RWPE2 (cell line): Measurements from ENCODE around the gene ADGRG7.

Experiments
- ATAC-seq: fragments of 200-7000 bp; cut with Tn5 transposase; 3 replicates; pipeline ENCODE4 v1.9.1; 2021; ENCODE audit warnings: low read depth
- DNase-seq: peaks from one replicate; pipeline ENCODE4 v3.0.0-alpha.2; 2020; ENCODE audit warnings: low spot score
- H3K27ac ChIP-seq: fragments of 450-650 bp; 2 replicates; pipeline ENCODE4 v1.5.1; 2017; ENCODE audit warnings: mild to moderate bottlenecking; ENCODE audit not compliant: poor library complexity, severe bottlenecking
- H3K27me3 ChIP-seq: fragments of 250-450 bp; sonication (Bioruptor Pico); 2 replicates; pipeline ENCODE4 v1.5.1; 2021; ENCODE audit warnings: mild to moderate bottlenecking, moderate library complexity; ENCODE audit not compliant: insufficient read depth, poor library complexity, severe bottlenecking
- H3K36me3 ChIP-seq: fragments of 250-450 bp; sonication (Bioruptor Pico); 2 replicates; pipeline ENCODE4 v1.5.1; 2020; ENCODE audit warnings: low read depth, mild to moderate bottlenecking, moderate library complexity
- H3K4me1 ChIP-seq: fragments of 250-450 bp; sonication (Bioruptor Pico); 2 replicates; pipeline ENCODE4 v1.5.1; 2021; ENCODE audit warnings: mild to moderate bottlenecking, moderate library complexity; ENCODE audit not compliant: insufficient read depth, poor library complexity, severe bottlenecking
- H3K4me3 ChIP-seq: fragments of 250-450 bp; sonication (Bioruptor Pico); 2 replicates; pipeline ENCODE4 v1.5.1; 2021; ENCODE audit warnings: mild to moderate bottlenecking, moderate library complexity; ENCODE audit not compliant: severe bottlenecking
- H3K9me3 ChIP-seq: fragments of 250-450 bp; sonication (Bioruptor Pico); 2 replicates; pipeline ENCODE4 v1.5.1; 2021; ENCODE audit warnings: mild to moderate bottlenecking, moderate library complexity; ENCODE audit not compliant: severe bottlenecking
- CTCF ChIP-seq: fragments of 450-650 bp; IDR thresholded peaks from one replicate; pipeline ENCODE4 v1.5.1; 2017; ENCODE audit warnings: mild to moderate bottlenecking, moderate library complexity; ENCODE audit not compliant: poor library complexity, severe bottlenecking

The ADGRG7 gene

GRCh38 chr3:100710261-100710968 lies 101.0 kb downstream of the ADGRG7 start:
- peak; percentile 56 for ATAC-seq
- peak overlapping the region; percentile 76 for H3K4me3 ChIP-seq
- H3K9me3 ChIP-seq: no peaks in the 10 kb centered on the region
- peak overlapping the region; percentile 78 for H3K27ac ChIP-seq
- peak; percentile 71 for DNase-seq
- TF ChIP-seq CTCF: peak; percentile 32
- H3K36me3 ChIP-seq: peaks cover 48% of the 10 kb centered on the region
- no peaks in the 10 kb centered on the region for H3K27me3 ChIP-seq
- peaks cover 24% of the 10 kb centered on the region for H3K4me1 ChIP-seq

DNA sequence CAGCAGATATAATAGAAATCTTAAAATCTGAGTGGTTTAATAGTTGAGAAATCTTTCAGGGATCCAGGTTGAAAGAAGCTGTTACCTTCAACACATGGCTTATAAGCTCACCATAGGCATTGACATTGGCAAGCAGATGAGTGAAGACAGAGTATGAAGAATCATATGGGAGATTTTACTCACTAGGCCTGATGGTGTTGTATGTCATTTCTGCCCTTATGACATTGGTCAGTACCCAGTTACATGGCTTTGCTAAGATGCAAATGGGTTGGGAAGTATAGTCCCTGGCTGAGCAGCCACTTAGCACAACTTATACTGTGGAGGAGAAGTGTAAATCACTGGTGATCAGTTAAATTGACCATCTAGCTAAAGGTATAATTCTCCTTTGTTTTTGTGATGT lies 105.8 kb downstream of the ADGRG7 start:
- ATAC-seq: no peak
- Histone ChIP-seq H3K9me3 (no peaks in the 10 kb centered on the region), H3K36me3 (peaks cover 96% of the 10 kb centered on the region), H3K27ac (no peak overlapping the region), H3K27me3 (no peaks in the 10 kb centered on the region), H3K4me1 (peaks cover 20% of the 10 kb centered on the region), H3K4me3 (no peak overlapping the region)
- no peak for DNase-seq
- no peak for TF ChIP-seq CTCF

DNA sequence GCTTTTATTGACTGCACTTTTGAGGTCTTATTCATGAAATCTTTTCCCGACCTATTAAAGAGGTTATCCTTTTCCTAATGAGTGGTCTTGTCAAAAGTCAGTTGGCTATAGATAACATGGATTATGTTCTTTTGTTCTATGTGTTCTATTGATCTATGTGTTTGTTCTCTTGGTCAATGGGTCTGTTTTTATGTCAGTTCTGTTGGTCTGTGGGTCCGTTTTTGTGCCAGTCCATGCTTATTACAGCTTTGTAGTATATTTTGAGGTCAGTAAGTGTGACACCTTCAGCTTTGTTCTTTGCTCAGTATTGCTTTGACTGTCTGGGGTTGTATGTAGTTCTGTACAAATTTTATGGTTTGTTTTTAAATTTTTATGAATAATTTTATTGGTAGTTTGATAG lies 107.7 kb downstream of the ADGRG7 start:
- no peak overlapping the region for H3K27ac ChIP-seq
- no peaks in the 10 kb centered on the region for H3K27me3 ChIP-seq
- no peak for DNase-seq
- H3K36me3 ChIP-seq: peaks cover 100% of the 10 kb centered on the region
- no peak for TF ChIP-seq CTCF
- no peaks in the 10 kb centered on the region for H3K9me3 ChIP-seq
- no peak overlapping the region for H3K4me3 ChIP-seq
- ATAC-seq: no peak
- H3K4me1 ChIP-seq: peaks cover 17% of the 10 kb centered on the region

GRCh38 chr3:100717637-100718487 lies 108.5 kb downstream of the ADGRG7 start:
- H3K9me3 ChIP-seq: no peaks in the 10 kb centered on the region
- no peak for DNase-seq
- TF ChIP-seq CTCF: no peak
- H3K27me3 ChIP-seq: no peaks in the 10 kb centered on the region
- H3K4me1 ChIP-seq: peaks cover 10% of the 10 kb centered on the region
- ATAC-seq: no peak
- H3K36me3 ChIP-seq: peaks cover 100% of the 10 kb centered on the region
- H3K4me3 ChIP-seq: no peak overlapping the region
- no peak overlapping the region for H3K27ac ChIP-seq
